Stomach (tissue), 4 donors: ENCODE data around the gene C19orf33.

Experiments used
- CTCF ChIP-seq, 7 experiments: fragments of 450-650 bp in 4 of 7; fragments of 200-600 bp in 3 of 7; sonication (generic) in 3 of 7; IDR thresholded peaks; one replicate each; pipeline ENCODE4 v1.5.1; 2016 to 2019; ENCODE audit warnings: antibody characterized with exemption in 7 of 7, control low read depth in 2 of 7, mild to moderate bottlenecking in 1 of 7
- EP300 ChIP-seq: sonication (generic); formaldehyde crosslinking; IDR thresholded peaks from one replicate; pipeline ENCODE4 v1.6.1; 2017; ENCODE audit warnings: antibody characterized with exemption
- POLR2A ChIP-seq, 4 donors: fragments of 450-650 bp; IDR thresholded peaks; one replicate each; pipeline ENCODE4 v1.6.1; 2016; ENCODE audit warnings: antibody characterized with exemption in 4 of 4, control low read depth in 2 of 4, mild to moderate bottlenecking in 1 of 4, moderate library complexity in 1 of 4
- POLR2AphosphoS5 ChIP-seq, 3 donors: sonication (generic); formaldehyde crosslinking; IDR thresholded peaks; one replicate each; pipeline ENCODE4 v1.6.1; 2016; ENCODE audit warnings: antibody characterized with exemption in 3 of 3

GRCh38 chr19:38264486-38265212 is 39.4 kb upstream of the C19orf33 start, which contains the start of gene SPINT2:
- TF ChIP-seq CTCF (IDR thresholded peaks at IDR 0.05) (no peak), POLR2AphosphoS5 (IDR thresholded peaks at IDR 0.05) (peak in 2 of 3 donors; percentile 98), POLR2A (IDR thresholded peaks at IDR 0.05) (peak in 2 of 4 donors; percentile 72 to 87), EP300 (no peak)
